CD4-positive, CD25-positive, alpha-beta regulatory T cell (primary cell): ENCODE results near the gene ATP4A. TPM values are rescaled to one million over a fixed set of nuclear protein-coding genes. Genes with fewer than 3 reads are reported as not detected.

ENCODE experiments used
- ATAC-seq, 2 donors: fragments of 150-1000 bp; cut with Tn5 transposase; one replicate each; pipeline ENCODE4 v1.10.0; 2021; ENCODE audit warnings: low read depth in 2 of 2, moderate number of reproducible peaks in 2 of 2, moderate library complexity in 1 of 2
- DNase-seq, 3 donors: peaks; one replicate each; pipeline versions ENCODE4 v3.0.0 to v3.0.0-alpha.2; 2012 to 2022; ENCODE audit warnings: mixed read lengths in 1 of 3
- H3K27ac ChIP-seq: one replicate; pipeline ENCODE4 v1.7.0; 2013; ENCODE audit warnings: mild to moderate bottlenecking, low read length; ENCODE audit not compliant: insufficient read depth, poor library complexity, severe bottlenecking
- H3K27me3 ChIP-seq: one replicate; pipeline ENCODE4 v1.7.0; 2013; ENCODE audit warnings: low read length; ENCODE audit not compliant: control insufficient read depth, insufficient read depth
- H3K36me3 ChIP-seq: one replicate; pipeline ENCODE4 v1.7.0; 2013; ENCODE audit warnings: mild to moderate bottlenecking, low read length, moderate library complexity; ENCODE audit not compliant: control insufficient read depth, insufficient read depth
- H3K4me1 ChIP-seq: 2 replicates; pipeline ENCODE4 v1.7.0; 2013; ENCODE audit warnings: mild to moderate bottlenecking, low read length; ENCODE audit not compliant: insufficient read depth, control insufficient read depth, poor library complexity, severe bottlenecking
- H3K4me3 ChIP-seq: one replicate; pipeline ENCODE4 v1.7.0; 2013; ENCODE audit warnings: low read depth, mild to moderate bottlenecking, low read length, moderate library complexity
- H3K9me3 ChIP-seq, 2 experiments: 1 replicate in 1 of 2; 2 replicates in 1 of 2; pipeline ENCODE4 v1.7.0; 2013; ENCODE audit warnings: low read length in 2 of 2, mild to moderate bottlenecking in 1 of 2, moderate library complexity in 1 of 2; ENCODE audit not compliant: control insufficient read depth in 2 of 2
- H3K27ac Mint-ChIP-seq, 3 donors: one replicate each; pipeline ENCODE4 v1.8.0; 2020 to 2022; ENCODE audit warnings: mild to moderate bottlenecking in 3 of 3, mixed read lengths in 3 of 3, moderate library complexity in 2 of 3
- H3K27me3 Mint-ChIP-seq: one replicate; pipeline ENCODE4 v1.8.0; 2022; ENCODE audit warnings: mild to moderate bottlenecking, mixed read lengths
- H3K36me3 Mint-ChIP-seq: one replicate; pipeline ENCODE4 v1.8.0; 2020; ENCODE audit warnings: mixed read lengths
- H3K4me1 Mint-ChIP-seq, 4 donors: one replicate each; pipeline ENCODE4 v1.8.0; 2020 to 2022; ENCODE audit warnings: mixed read lengths in 4 of 4, mild to moderate bottlenecking in 1 of 4
- H3K4me3 Mint-ChIP-seq, 4 donors: one replicate each; pipeline ENCODE4 v1.8.0; 2020 to 2022; ENCODE audit warnings: mild to moderate bottlenecking in 4 of 4, mixed read lengths in 4 of 4, moderate library complexity in 3 of 4
- H3K9me3 Mint-ChIP-seq, 7 donors: one replicate each; pipeline ENCODE4 v1.8.0; 2020 to 2022; ENCODE audit warnings: mixed read lengths in 7 of 7, mild to moderate bottlenecking in 3 of 7, moderate library complexity in 2 of 7
- polyA plus RNA-seq, 4 donors: library from polyadenylated mRNA; unstranded; fragments of 300-500 nt; fragmentation: Illumina TruSeq; gene quantifications; one replicate each; pipeline ENCODE4 v1.2.3, GENCODE V29; 2021
- total RNA-seq: library from RNA; stranded (reverse); gene quantifications from one replicate; pipeline ENCODE4 v1.2.3, GENCODE V29; 2022

ATP4A gene
- total and polyA plus RNA-seq, 5 donors from 2014 or later: not detected

- Mint-ChIP-seq H3K27me3 (peaks cover 14% of the 10 kb centered on the region), H3K4me3 (no peak overlapping the region), H3K9me3 (no peaks in the 10 kb centered on the region), H3K27ac (peak overlapping the region in 1 of 3 donors; percentile 32), H3K36me3 (no peaks in the 10 kb centered on the region), H3K4me1 (peaks cover 0 to 2% (median 0%) of the 10 kb centered on the region in 4 donors)
- ATAC-seq (no peak), DNase-seq (no peak)
- no peak overlapping the region for H3K4me3 ChIP-seq
- no peaks in the 10 kb centered on the region for H3K9me3 ChIP-seq
- no peaks in the 10 kb centered on the region for H3K27me3 ChIP-seq
- no peaks in the 10 kb centered on the region for H3K4me1 ChIP-seq
- no peaks in the 10 kb centered on the region for H3K36me3 ChIP-seq
- H3K27ac ChIP-seq: no peak overlapping the region
These were observed 46.1 kb downstream of the ATP4A start for GRCh38 chr19:35517342-35517741.

GRCh38 chr19:35516310-35516709, 47.1 kb downstream of the ATP4A start:
- no peaks in the 10 kb centered on the region for H3K9me3 ChIP-seq
- Mint-ChIP-seq H3K36me3 (no peaks in the 10 kb centered on the region), H3K27me3 (peaks cover 21% of the 10 kb centered on the region), H3K4me3 (no peak overlapping the region), H3K9me3 (no peaks in the 10 kb centered on the region), H3K4me1 (peaks cover 0 to 2% (median 0%) of the 10 kb centered on the region in 4 donors), H3K27ac (no peak overlapping the region)
- H3K27ac ChIP-seq: no peak overlapping the region
- no peaks in the 10 kb centered on the region for H3K4me1 ChIP-seq
- ATAC-seq (no peak), DNase-seq (no peak)
- H3K36me3 ChIP-seq: no peaks in the 10 kb centered on the region
- no peaks in the 10 kb centered on the region for H3K27me3 ChIP-seq
- no peak overlapping the region for H3K4me3 ChIP-seq

DNA sequence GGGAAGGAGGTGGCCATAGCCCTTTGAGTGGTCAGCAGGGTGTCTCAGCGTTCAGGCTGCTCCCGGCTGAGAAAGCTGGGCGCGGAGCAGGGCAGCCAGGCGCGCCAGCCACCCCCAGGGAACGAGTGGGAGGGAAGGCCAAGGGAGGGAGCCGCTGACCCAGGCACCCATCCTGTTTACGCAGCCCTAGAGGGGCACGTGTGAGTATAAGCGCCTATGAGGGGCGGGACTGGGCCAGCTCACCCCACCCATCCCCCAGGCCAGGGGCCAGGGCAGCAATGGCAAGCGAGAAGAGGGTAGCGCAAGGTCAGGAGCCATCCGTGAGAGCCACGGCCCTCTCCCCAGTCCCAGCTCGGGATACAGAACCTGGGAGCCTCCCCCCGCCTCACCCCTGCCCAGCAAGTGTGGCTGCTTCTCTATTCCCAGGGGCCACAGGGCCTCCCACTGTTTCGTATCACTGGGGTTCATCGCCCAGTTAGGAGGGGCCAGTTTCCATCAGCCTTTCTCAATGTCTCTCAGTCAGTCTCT, 49.1 kb downstream of the ATP4A start:
- H3K4me1 Mint-ChIP-seq: peaks cover 0 to 12% (median 2%) of the 10 kb centered on the region in 4 donors
- no peak for ATAC-seq
- H3K27ac ChIP-seq: no peak overlapping the region
- peaks cover 6% of the 10 kb centered on the region for H3K27me3 ChIP-seq
- H3K27me3 Mint-ChIP-seq: peaks cover 30% of the 10 kb centered on the region
- no peaks in the 10 kb centered on the region for H3K36me3 Mint-ChIP-seq
- no peak for DNase-seq
- no peak overlapping the region for H3K27ac Mint-ChIP-seq
- H3K4me1 ChIP-seq: peaks cover 15% of the 10 kb centered on the region
- no peak overlapping the region for H3K4me3 Mint-ChIP-seq
- H3K9me3 Mint-ChIP-seq: peaks cover 0 to 4% (median 0%) of the 10 kb centered on the region in 7 donors
- H3K36me3 ChIP-seq: no peaks in the 10 kb centered on the region
- H3K4me3 ChIP-seq: no peak overlapping the region
- H3K9me3 ChIP-seq: no peaks in the 10 kb centered on the region

- Histone ChIP-seq H3K27me3 (peaks cover 8% of the 10 kb centered on the region), H3K4me3 (no peak within 1 kb of the TSS), H3K9me3 (no peaks in the 10 kb centered on the region), H3K4me1 (peaks cover 16% of the 10 kb centered on the region), H3K36me3 (no peaks in the 10 kb centered on the region), H3K27ac (no peak within 1 kb of the TSS)
- Mint-ChIP-seq H3K4me3 (no peak within 1 kb of the TSS), H3K27me3 (peaks cover 36% of the 10 kb centered on the region), H3K4me1 (peaks cover 0 to 15% (median 2%) of the 10 kb centered on the region in 4 donors), H3K27ac (peak within 1 kb of the TSS in 1 of 3 donors; percentile 51), H3K36me3 (no peaks in the 10 kb centered on the region), H3K9me3 (peaks cover 0 to 4% (median 0%) of the 10 kb centered on the region in 7 donors)
- DNase-seq (no peak), ATAC-seq (no peak)
These were observed 49.7 kb downstream of the ATP4A start, which contains the start of gene DMKN for GRCh38 chr19:35513628-35514281. TSS of gene DMKN (minus strand) at chr19:35513649. CDS start at chr19:35513475, 174 bp downstream.

GRCh38 chr19:35512831-35513627, 50.4 kb downstream of the ATP4A start:
- Histone ChIP-seq H3K27me3 (peaks cover 15% of the 10 kb centered on the region), H3K4me1 (peaks cover 16% of the 10 kb centered on the region), H3K27ac (no peak overlapping the region), H3K36me3 (no peaks in the 10 kb centered on the region), H3K4me3 (no peak overlapping the region), H3K9me3 (no peaks in the 10 kb centered on the region)
- no peak for ATAC-seq
- no peaks in the 10 kb centered on the region for H3K36me3 Mint-ChIP-seq
- H3K4me3 Mint-ChIP-seq: no peak overlapping the region
- H3K27ac Mint-ChIP-seq: peak overlapping the region in 1 of 3 donors; percentile 51
- H3K9me3 Mint-ChIP-seq: peaks cover 0 to 4% (median 0%) of the 10 kb centered on the region in 7 donors
- DNase-seq: no peak
- peaks cover 0 to 17% (median 2%) of the 10 kb centered on the region in 4 donors for H3K4me1 Mint-ChIP-seq
- H3K27me3 Mint-ChIP-seq: peaks cover 44% of the 10 kb centered on the region

DNA sequence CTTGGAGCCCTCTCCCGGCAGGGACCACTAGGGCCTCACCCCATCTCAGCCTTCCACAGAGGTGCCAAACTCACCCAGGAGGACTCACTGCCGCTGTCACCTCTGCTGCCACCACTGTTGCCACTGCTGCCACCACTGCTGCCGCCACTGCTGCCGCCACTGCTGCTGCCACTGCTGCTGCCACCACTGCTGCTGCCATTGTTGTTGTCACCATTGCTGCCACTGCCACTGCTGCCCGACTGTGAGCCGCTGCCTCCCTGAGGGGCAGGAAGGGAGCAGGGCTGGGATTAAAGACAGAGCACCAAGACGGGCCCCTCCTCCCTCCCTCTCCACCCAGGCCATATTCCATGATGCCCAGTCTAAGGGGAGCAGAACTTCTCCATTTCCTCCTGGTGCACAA, 52.1 kb downstream of the ATP4A start:
- Histone ChIP-seq H3K27ac (no peak overlapping the region), H3K36me3 (no peaks in the 10 kb centered on the region), H3K27me3 (peaks cover 18% of the 10 kb centered on the region), H3K4me1 (peaks cover 16% of the 10 kb centered on the region), H3K4me3 (no peak overlapping the region), H3K9me3 (no peaks in the 10 kb centered on the region)
- H3K4me3 Mint-ChIP-seq: peak overlapping the region in 1 of 4 donors; percentile 48
- peaks cover 0 to 4% (median 0%) of the 10 kb centered on the region in 7 donors for H3K9me3 Mint-ChIP-seq
- ATAC-seq (no peak), DNase-seq (no peak)
- H3K4me1 Mint-ChIP-seq: peaks cover 0 to 17% (median 2%) of the 10 kb centered on the region in 4 donors
- H3K27ac Mint-ChIP-seq: no peak overlapping the region
- peaks cover 46% of the 10 kb centered on the region for H3K27me3 Mint-ChIP-seq
- H3K36me3 Mint-ChIP-seq: no peaks in the 10 kb centered on the region

DNA sequence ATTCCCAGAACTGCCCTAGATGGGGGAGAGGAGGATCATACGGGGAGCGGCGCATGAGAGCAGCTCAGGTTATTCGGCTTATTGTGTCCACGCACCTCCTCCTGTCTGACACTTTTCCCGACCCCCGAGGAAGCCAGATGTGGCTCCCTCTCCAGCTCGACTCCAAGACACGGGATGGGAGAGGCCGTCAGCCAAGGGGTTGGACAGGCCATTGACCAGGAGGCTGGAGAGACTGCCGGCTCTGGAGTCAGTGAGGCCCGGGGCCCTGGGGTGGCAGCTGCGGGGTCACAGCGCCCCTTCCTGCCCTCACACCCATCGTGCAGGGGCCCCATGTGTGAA, 52.9 kb downstream of the ATP4A start:
- Histone ChIP-seq H3K36me3 (no peaks in the 10 kb centered on the region), H3K4me3 (no peak overlapping the region), H3K4me1 (peaks cover 16% of the 10 kb centered on the region), H3K27me3 (peaks cover 18% of the 10 kb centered on the region), H3K27ac (no peak overlapping the region), H3K9me3 (no peaks in the 10 kb centered on the region)
- DNase-seq (no peak), ATAC-seq (no peak)
- Mint-ChIP-seq H3K36me3 (no peaks in the 10 kb centered on the region), H3K4me1 (peaks cover 0 to 17% (median 2%) of the 10 kb centered on the region in 4 donors), H3K27me3 (peaks cover 49% of the 10 kb centered on the region), H3K4me3 (no peak overlapping the region), H3K9me3 (peaks cover 0 to 4% (median 0%) of the 10 kb centered on the region in 7 donors), H3K27ac (no peak overlapping the region)
